HepG2 (cell line): ENCODE results near the gene TMEM41A. TPM values are rescaled to one million over a fixed set of nuclear protein-coding genes. Genes with fewer than 3 reads are reported as not detected.

Experiments
- ATAC-seq: fragments of 200-7000 bp; cut with Tn5 transposase; 3 replicates; pipeline ENCODE4 v1.9.1; 2020; ENCODE audit warnings: mild to moderate bottlenecking, moderate library complexity
- BruUV-seq: library from RNA; stranded (reverse); fragments of 400-500 nt; replicated peaks from 2 replicates; lab custom pipeline; 2021; lab: Mats Ljungman, UMichigan
- CTCF ChIA-PET: fragments of 300-600 bp; formaldehyde crosslinking; extraction: SDS; loops from one replicate; lab custom pipeline; 2021; ENCODE audit warnings: low total read pairs, inconsistent platforms, low intra/inter-chr PET ratio; lab: Yijun Ruan, JAX
- POLR2A ChIA-PET: fragments of 350-600 bp; sonication (Branson Sonifier 250); formaldehyde crosslinking; loops from one replicate; lab custom pipeline; 2020; ENCODE audit warnings: antibody characterized with exemption, inconsistent platforms; lab: Yijun Ruan, JAX
- DNase-seq: peaks from one replicate; pipeline ENCODE4 v3.0.0-alpha.2; 2015; ENCODE audit warnings: low spot score
- FAIRE-seq: peaks from 3 replicates; lab custom pipeline; 2011; peaks lifted over from hg19 to GRCh38; lab: Jason Lieb, UNC
- H2AFZ ChIP-seq: one replicate; pipeline ENCODE4 v1.6.1; 2011; ENCODE audit warnings: low read length, inconsistent platforms
- H3K27ac ChIP-seq: fragments of 300-600 bp; 3 replicates; pipeline ENCODE4 v1.8.0; 2011; ENCODE audit warnings: mixed run types, mild to moderate bottlenecking, mixed read lengths, low read length, inconsistent platforms; ENCODE audit not compliant: insufficient read depth; ENCODE audit errors: extremely low read length
- H3K27me3 ChIP-seq, 2 experiments: fragments of 200-600 bp in 1 of 2; 2 replicates in 1 of 2; 3 replicates in 1 of 2; pipeline versions ENCODE4 v1.6.0 to v1.8.0; 2011; ENCODE audit warnings: low read length in 2 of 2, mild to moderate bottlenecking in 2 of 2, moderate library complexity in 2 of 2, inconsistent platforms in 1 of 2; ENCODE audit not compliant: insufficient read depth in 2 of 2, control insufficient read depth in 1 of 2
- H3K36me3 ChIP-seq, 2 experiments: fragments of 200-600 bp in 1 of 2; replicated peaks in 1 of 2; 2 replicates in 1 of 2; 3 replicates in 1 of 2; pipeline versions ENCODE4 v1.5.1 to v1.8.0; 2011; ENCODE audit warnings: low read length in 2 of 2, inconsistent platforms in 1 of 2; ENCODE audit not compliant: insufficient read depth in 2 of 2, control insufficient read depth in 1 of 2
- H3K4me1 ChIP-seq: 2 replicates; pipeline ENCODE4 v1.5.1; 2012; ENCODE audit warnings: low read length, inconsistent platforms; ENCODE audit not compliant: insufficient read depth
- H3K4me2 ChIP-seq: 2 replicates; pipeline ENCODE4 v1.6.0; 2011; ENCODE audit warnings: low read depth, low read length, inconsistent platforms
- H3K4me3 ChIP-seq, 3 experiments: fragments of 200-600 bp in 1 of 3; sonication (generic), shearing (Covaris generic) in 1 of 3; replicated peaks in 1 of 3; 2 replicates each; pipeline ENCODE4 v1.5.1; 2011 to 2016; ENCODE audit warnings: low read length in 3 of 3, inconsistent platforms in 2 of 3, low read depth in 2 of 3, mild to moderate bottlenecking in 2 of 3, control low read depth in 1 of 3, mixed read lengths in 1 of 3; ENCODE audit not compliant: insufficient read depth in 1 of 3
- H3K79me2 ChIP-seq: one replicate; pipeline ENCODE4 v1.6.1; 2011; ENCODE audit warnings: low read length, inconsistent platforms; ENCODE audit not compliant: insufficient read depth
- H3K9ac ChIP-seq: 2 replicates; pipeline ENCODE4 v1.6.0; 2011; ENCODE audit warnings: mild to moderate bottlenecking, low read depth, low read length, inconsistent platforms; ENCODE audit not compliant: insufficient read depth
- H3K9me3 ChIP-seq: 2 replicates; pipeline ENCODE4 v1.5.1; 2012; ENCODE audit warnings: mild to moderate bottlenecking, low read length
- H4K20me1 ChIP-seq: 2 replicates; pipeline ENCODE4 v1.6.0; 2011; ENCODE audit warnings: inconsistent platforms, mild to moderate bottlenecking, low read length, moderate library complexity; ENCODE audit not compliant: insufficient read depth
- IKZF1 ChIP-seq: fragments of 450-650 bp; IDR thresholded peaks from 2 replicates; pipeline ENCODE4 v1.7.1; 2016
- KLF15 ChIP-seq: sonication (generic); formaldehyde crosslinking; IDR thresholded peaks from 2 replicates; pipeline ENCODE4 v1.8.1; 2023; ENCODE audit warnings: borderline replicate concordance, mild to moderate bottlenecking, inconsistent platforms, missing genetic modification reagents, mixed read lengths
- NFE2L1 ChIP-seq: sonication (generic); formaldehyde crosslinking; IDR thresholded peaks from 2 replicates; pipeline ENCODE4 v1.4.0; 2020; ENCODE audit warnings: missing genetic modification reagents, mild to moderate bottlenecking, borderline replicate concordance
- NR2F6 ChIP-seq, 2 experiments: IDR thresholded peaks; 2 replicates each; pipeline ENCODE4 v1.6.1; 2016; ENCODE audit warnings: antibody characterized with exemption in 1 of 2, mild to moderate bottlenecking in 1 of 2
- PRDM10 ChIP-seq: sonication (generic); formaldehyde crosslinking; IDR thresholded peaks from 2 replicates; pipeline ENCODE4 v1.4.0; 2020; ENCODE audit warnings: low read depth, missing genetic modification reagents
- RFX3 ChIP-seq: IDR thresholded peaks from 2 replicates; pipeline ENCODE4 v1.6.1; 2016; ENCODE audit warnings: missing biosample characterization, missing genetic modification reagents
- TCF12 ChIP-seq, 2 experiments: fragments of 450-650 bp in 1 of 2; sonication (generic) in 1 of 2; formaldehyde crosslinking in 1 of 2; IDR thresholded peaks; 2 replicates each; pipeline versions ENCODE4 v1.6.1 to v1.8.0; 2017 to 2022; ENCODE audit warnings: antibody characterized with exemption in 1 of 2, mild to moderate bottlenecking in 1 of 2, missing genetic modification reagents in 1 of 2, moderate library complexity in 1 of 2
- TCF7 ChIP-seq: sonication (generic); IDR thresholded peaks from 2 replicates; pipeline ENCODE4 v1.6.1; 2016; ENCODE audit warnings: antibody characterized with exemption, low read depth
- ZHX2 ChIP-seq, 2 experiments: sonication (generic) in 1 of 2; formaldehyde crosslinking in 1 of 2; IDR thresholded peaks; 2 replicates each; pipeline versions ENCODE4 v1.6.1 to v1.9.0; 2014 to 2022; ENCODE audit warnings: antibody characterized with exemption in 1 of 2, borderline replicate concordance in 1 of 2, inconsistent platforms in 1 of 2, low read depth in 1 of 2, missing genetic modification reagents in 1 of 2
- ZNF274 ChIP-seq: sonication (generic); formaldehyde crosslinking; IDR thresholded peaks from 2 replicates; pipeline ENCODE4 v1.5.1; 2020; ENCODE audit warnings: mild to moderate bottlenecking, missing genetic modification reagents
- ZNF709 ChIP-seq: sonication (generic); formaldehyde crosslinking; IDR thresholded peaks from 2 replicates; pipeline ENCODE4 v1.5.0; 2020; ENCODE audit warnings: mild to moderate bottlenecking, missing genetic modification reagents
- WGBS: methylation state at CpG from one replicate; pipeline ENCODE4 v1.1.6; 2017; ENCODE audit warnings: low lambda C conversion rate; 5-methylcytosine and 5-hydroxymethylcytosine counted together
- in situ Hi-C: cut with HindIII; loops from 2 replicates; pipeline ENCODE4 v1.10.0; 2017; ENCODE audit warnings: low pct_unique_long_range_greater_than_20kb; ENCODE audit not compliant: extremely low pct_ligation_motif_present
- intact Hi-C: fragments of 100-400 bp; cut with micrococcal nuclease; formaldehyde crosslinking; loops from one replicate; pipeline ENCODE4 v1.10.0; 2022; ENCODE audit not compliant: unreplicated experiment
- polyA plus RNA-seq, 8 experiments: library from polyadenylated mRNA; depleted of rRNA in 3 of 8; stranded (reverse) in 7 of 8; unstranded in 1 of 8; fragments of >200 nt; fragmentation: Illumina TruSeq in 4 of 8; extraction: Trizol in 4 of 8; gene quantifications; 2 replicates each; pipeline versions ENCODE4 v1.2.1 to v1.2.3, GENCODE V29; 2011 to 2016; ENCODE audit warnings: low read depth in 4 of 8, missing spikeins in 1 of 8, mixed read lengths in 1 of 8; ENCODE audit not compliant: insufficient read depth in 1 of 8
- total RNA-seq, 5 experiments: library from RNA; depleted of rRNA; stranded (reverse); fragments of >200 nt; fragmentation: Illumina TruSeq; extraction: Trizol; gene quantifications; 2 replicates each; pipeline ENCODE4 v1.2.3, GENCODE V29; 2016; ENCODE audit warnings: low read depth in 1 of 5
- TF ChIP-seq, protein P1 (sequence below): sonication (generic); formaldehyde crosslinking; IDR thresholded peaks from 2 replicates; pipeline ENCODE4 v1.4.0; 2020; ENCODE audit warnings: mild to moderate bottlenecking, missing genetic modification reagents

TMEM41A gene
- total and polyA plus RNA-seq, 2 of the 13 experiments (the other 11 are each of a cell fraction or from before 2014, with no cell fraction given) = 30.0 to 40.0 TPM

- Histone ChIP-seq H2AFZ (no peak overlapping the region), H3K79me2 (no peaks in the 10 kb centered on the region), H3K4me1 (no peaks in the 10 kb centered on the region), H4K20me1 (no peaks in the 10 kb centered on the region; the same call in 1 of the 2 replicates), H3K27ac (no peak overlapping the region), H3K9me3 (no peaks in the 10 kb centered on the region), H3K4me3 (no peak overlapping the region), H3K36me3 (peaks cover 26 to 63% of the 10 kb centered on the region in 2 experiments; a peak in 4 of 5 replicates), H3K27me3 (no peaks in the 10 kb centered on the region), H3K9ac (no peak overlapping the region), H3K4me2 (no peak overlapping the region)
- intact Hi-C loops (no loop called here), in situ Hi-C loops (no loop called here)
- TF ChIP-seq ZNF709 (no peak), IKZF1 (no peak), TCF7 (no peak), PRDM10 (no peak), NFE2L1 (no peak), KLF15 (CRISPR knock-in tag) (no peak), ZHX2 (IDR thresholded peaks at IDR 0.05; ENCODE audit: low read depth) (no peak), ZHX2 (CRISPR knock-in tag; IDR thresholded peaks at IDR 0.05; ENCODE audit: borderline replicate concordance) (no peak), NR2F6 (IDR thresholded peaks at IDR 0.05) (no peak), NR2F6 (CRISPR knock-in tag; IDR thresholded peaks at IDR 0.05) (no peak), TCF12 (IDR thresholded peaks at IDR 0.05) (no peak), TCF12 (CRISPR knock-in tag; IDR thresholded peaks at IDR 0.05) (no peak), RFX3 (no peak), ZNF274 (no peak)
- TF ChIP-seq, protein P1, sequence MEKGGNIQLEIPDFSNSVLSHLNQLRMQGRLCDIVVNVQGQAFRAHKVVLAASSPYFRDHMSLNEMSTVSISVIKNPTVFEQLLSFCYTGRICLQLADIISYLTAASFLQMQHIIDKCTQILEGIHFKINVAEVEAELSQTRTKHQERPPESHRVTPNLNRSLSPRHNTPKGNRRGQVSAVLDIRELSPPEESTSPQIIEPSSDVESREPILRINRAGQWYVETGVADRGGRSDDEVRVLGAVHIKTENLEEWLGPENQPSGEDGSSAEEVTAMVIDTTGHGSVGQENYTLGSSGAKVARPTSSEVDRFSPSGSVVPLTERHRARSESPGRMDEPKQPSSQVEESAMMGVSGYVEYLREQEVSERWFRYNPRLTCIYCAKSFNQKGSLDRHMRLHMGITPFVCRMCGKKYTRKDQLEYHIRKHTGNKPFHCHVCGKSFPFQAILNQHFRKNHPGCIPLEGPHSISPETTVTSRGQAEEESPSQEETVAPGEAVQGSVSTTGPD (CRISPR knock-in tag) = no peak
- BruUV-seq = no TSS peak
- POLR2A ChIA-PET = no interaction called here
- CTCF ChIA-PET = no interaction called here
- DNase-seq = no peak
- 75% methylated on average over 3 of the region's 3 CpGs for WGBS
- ATAC-seq = no peak
- FAIRE-seq = no peak
Measured at GRCh38 chr3:185477316-185477715, 21.5 kb downstream of the TMEM41A start.
